Activated CD4-positive, alpha-beta memory T cell treated with anti-CD3 and anti-CD28 coated beads for 36 hours (primary cell): ENCODE measurements around the gene MADCAM1. TPM values are rescaled to one million over a fixed set of nuclear protein-coding genes. Genes with fewer than 3 reads are reported as not detected.

ENCODE experiments used
- CTCF ChIA-PET: fragments of 350-600 bp; sonication (Branson Sonifier 250); formaldehyde crosslinking; loops from one replicate; lab custom pipeline; 2021; ENCODE audit warnings: antibody characterized with exemption, inconsistent platforms; lab: Charles Lee
- POLR2A ChIA-PET: fragments of 350-600 bp; sonication (Branson Sonifier 250); formaldehyde crosslinking; loops from one replicate; lab custom pipeline; 2021; ENCODE audit warnings: antibody characterized with exemption; lab: Charles Lee
- DNase-seq: peaks from one replicate; pipeline ENCODE4 v3.0.0-alpha.2; 2020
- H3K27ac Mint-ChIP-seq: one replicate; pipeline ENCODE4 v1.8.0; 2021; ENCODE audit warnings: mixed read lengths
- H3K27me3 Mint-ChIP-seq: one replicate; pipeline ENCODE4 v1.8.0; 2021; ENCODE audit warnings: mixed read lengths
- H3K36me3 Mint-ChIP-seq: one replicate; pipeline ENCODE4 v1.8.0; 2021; ENCODE audit warnings: mixed read lengths
- H3K4me1 Mint-ChIP-seq: one replicate; pipeline ENCODE4 v1.8.0; 2021; ENCODE audit warnings: low read depth, mixed read lengths
- H3K4me3 Mint-ChIP-seq: one replicate; pipeline ENCODE4 v1.8.0; 2021; ENCODE audit warnings: mild to moderate bottlenecking, mixed read lengths
- H3K9me3 Mint-ChIP-seq: one replicate; pipeline ENCODE4 v1.8.0; 2021; ENCODE audit warnings: mixed read lengths
- intact Hi-C: fragments of 100-400 bp; cut with micrococcal nuclease; formaldehyde crosslinking; loops from one replicate; pipeline ENCODE4 v1.15.1; 2023
- total RNA-seq, 2 experiments: library from RNA; stranded (reverse); gene quantifications; one replicate each; pipeline ENCODE4 v1.2.3, GENCODE V29; 2021

MADCAM1 gene
- total RNA-seq, 2 experiments from 2014 or later = 0.22 to 0.36 TPM

DNA sequence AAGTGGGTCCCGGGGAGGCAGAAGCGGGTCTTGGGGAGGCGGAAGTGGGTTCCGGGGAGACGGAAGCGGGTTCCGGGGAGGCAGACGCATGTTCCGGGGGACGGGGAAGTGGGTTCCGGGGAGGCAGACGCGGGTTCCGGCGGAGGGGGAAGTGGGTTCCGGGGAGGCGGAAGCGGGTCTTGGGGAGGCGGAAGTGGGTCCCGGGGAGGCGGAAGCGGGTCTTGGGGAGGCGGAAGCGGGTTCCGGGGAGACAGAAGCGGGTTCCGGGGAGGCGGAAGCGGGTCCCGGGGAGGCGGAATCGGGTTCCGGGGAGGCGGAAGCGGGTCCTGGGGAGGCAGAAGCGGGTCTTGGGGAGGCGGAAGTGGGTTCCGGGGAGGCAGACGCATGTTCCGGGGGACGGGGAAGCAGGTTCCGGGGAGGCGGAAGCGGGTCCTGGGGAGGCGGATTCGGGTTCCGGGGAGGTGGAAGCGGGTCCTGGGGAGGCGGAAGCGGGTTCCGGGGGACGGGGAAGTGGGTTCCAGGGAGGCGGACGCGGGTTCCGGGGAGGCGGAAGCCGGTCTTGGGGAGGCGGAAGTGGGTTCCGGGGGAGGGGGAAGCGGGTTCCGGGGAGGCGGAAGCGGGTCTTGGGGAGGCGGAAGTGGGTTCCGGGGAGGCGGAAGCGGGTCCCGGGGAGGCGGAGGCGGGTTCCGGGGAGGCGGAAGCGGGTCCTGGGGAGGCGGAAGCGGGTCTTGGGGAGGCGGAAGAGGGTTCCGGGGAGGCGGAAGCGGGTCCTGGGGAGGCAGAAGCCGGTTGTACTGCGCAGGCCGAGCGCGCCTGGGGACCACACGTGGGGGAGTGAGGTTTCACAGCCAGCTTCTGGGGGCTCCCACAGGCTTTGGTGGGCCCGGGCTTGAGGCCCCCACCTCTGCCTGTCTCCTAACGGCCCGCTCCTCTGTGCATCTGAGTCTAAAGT, 37.9 kb upstream of the MADCAM1 start:
- Mint-ChIP-seq H3K27me3 (peaks cover 21% of the 10 kb centered on the region), H3K27ac (no peak overlapping the region), H3K36me3 (no peaks in the 10 kb centered on the region), H3K4me1 (peaks cover 7% of the 10 kb centered on the region), H3K4me3 (no peak overlapping the region), H3K9me3 (no peaks in the 10 kb centered on the region)
- ChIA-PET CTCF (no interaction called here), POLR2A (no interaction called here)
- DNase-seq = no peak
- intact Hi-C loops = no loop called here

DNA sequence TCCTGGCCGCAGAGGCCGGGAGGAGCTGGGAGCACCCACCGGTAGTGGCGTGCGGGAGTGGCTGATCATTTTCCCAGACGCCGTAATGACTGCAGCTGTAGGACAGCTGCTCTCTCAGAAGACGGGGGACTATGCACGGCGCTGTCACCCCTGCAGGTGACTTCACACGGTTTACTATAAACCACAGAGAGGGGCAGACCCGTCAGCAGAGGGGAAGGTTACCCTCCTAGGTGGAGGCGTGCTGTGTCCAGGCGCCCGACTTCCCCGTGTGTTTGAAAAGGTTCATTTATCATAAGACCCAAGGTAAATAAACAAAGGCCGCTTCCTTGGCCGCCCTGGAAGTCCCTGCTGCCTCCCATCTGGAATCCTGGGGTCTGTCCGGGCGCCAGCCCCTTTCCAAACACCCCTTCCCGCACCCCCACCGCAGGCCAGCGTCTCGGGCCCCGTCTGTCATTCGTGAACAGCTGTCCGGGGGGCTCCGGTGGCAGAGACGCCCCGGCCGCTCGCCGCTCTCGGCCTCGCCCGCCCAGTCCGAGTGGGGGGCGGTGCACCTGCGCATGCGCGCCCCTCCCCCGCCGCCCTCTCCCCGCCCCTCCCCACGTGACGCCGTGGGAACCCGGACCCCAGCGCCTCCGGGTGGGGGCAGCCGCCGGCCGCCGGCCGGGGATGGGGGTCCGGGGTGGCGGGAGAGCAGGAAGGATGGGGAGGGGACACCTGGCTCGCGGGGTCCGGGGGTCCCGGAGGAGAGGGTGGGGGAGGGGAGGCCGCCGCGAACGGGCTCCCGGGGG, 36.4 kb upstream of the MADCAM1 start:
- peak overlapping the region; percentile 41 for H3K4me3 Mint-ChIP-seq
- H3K27me3 Mint-ChIP-seq = peaks cover 21% of the 10 kb centered on the region
- DNase-seq = peak; percentile 22
- POLR2A ChIA-PET = no interaction called here
- H3K4me1 Mint-ChIP-seq = peaks cover 7% of the 10 kb centered on the region
- intact Hi-C loops = no loop called here
- CTCF ChIA-PET = no interaction called here
- no peaks in the 10 kb centered on the region for H3K9me3 Mint-ChIP-seq
- H3K36me3 Mint-ChIP-seq = no peaks in the 10 kb centered on the region
- H3K27ac Mint-ChIP-seq = no peak overlapping the region

GRCh38 chr19:460877-461720, 35.2 kb upstream of the MADCAM1 start, which contains the start of gene SHC2:
Gene SHC2, minus strand, starts transcription at chr19:461033. Its CDS starts 37 bp downstream, at chr19:460996.
- POLR2A ChIA-PET = no interaction called here
- peak within 1 kb of the TSS; percentile 41 for H3K4me3 Mint-ChIP-seq
- H3K4me1 Mint-ChIP-seq = peaks cover 7% of the 10 kb centered on the region
- H3K36me3 Mint-ChIP-seq = no peaks in the 10 kb centered on the region
- no peak for DNase-seq
- CTCF ChIA-PET = no interaction called here
- H3K27ac Mint-ChIP-seq = no peak within 1 kb of the TSS
- intact Hi-C loops = no loop called here
- H3K9me3 Mint-ChIP-seq = no peaks in the 10 kb centered on the region
- H3K27me3 Mint-ChIP-seq = peaks cover 21% of the 10 kb centered on the region

DNA sequence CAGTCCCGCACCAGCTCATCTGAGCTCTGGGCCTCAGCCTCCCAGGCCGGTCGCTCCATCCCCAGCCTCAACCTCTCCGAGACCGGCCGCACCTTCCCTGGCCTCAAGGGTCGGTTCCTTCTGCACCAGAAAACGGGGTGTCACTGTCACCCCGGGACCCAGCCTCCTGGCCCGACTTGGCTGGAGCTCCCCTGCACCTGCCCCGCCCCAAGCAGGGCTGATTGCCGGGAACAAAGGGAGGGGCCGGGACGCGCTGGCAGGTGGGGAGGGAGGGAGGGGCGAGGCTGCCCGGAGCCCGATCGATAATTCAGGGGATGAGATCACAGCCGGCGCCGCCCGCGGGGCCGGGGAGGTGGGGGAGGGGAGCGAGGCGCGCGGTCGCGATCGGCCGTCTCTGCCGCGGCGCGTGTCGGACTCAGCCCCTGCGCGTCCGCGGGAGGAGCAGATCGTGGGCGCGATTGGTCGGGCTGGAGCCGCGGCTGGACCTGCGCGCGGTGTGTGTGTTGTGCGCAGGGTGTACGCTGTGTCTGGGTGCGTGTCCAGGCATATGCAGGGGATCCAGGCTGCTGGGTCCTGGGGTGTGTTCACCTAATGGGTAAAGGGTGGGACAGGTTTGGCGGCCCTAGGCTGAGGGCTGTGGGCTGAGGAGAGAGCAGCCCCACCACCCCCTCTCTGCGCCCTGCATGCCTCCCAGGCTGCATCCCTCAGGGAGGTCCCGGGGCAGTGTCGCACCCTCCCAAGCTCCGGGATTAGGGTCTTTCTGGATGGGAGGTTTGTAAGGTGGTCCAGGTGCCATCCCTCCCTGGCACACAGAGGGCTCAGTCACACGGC, 34.4 kb upstream of the MADCAM1 start:
- peaks cover 7% of the 10 kb centered on the region for H3K4me1 Mint-ChIP-seq
- peaks cover 21% of the 10 kb centered on the region for H3K27me3 Mint-ChIP-seq
- no peaks in the 10 kb centered on the region for H3K9me3 Mint-ChIP-seq
- DNase-seq = peak; percentile 16
- intact Hi-C loops = no loop called here
- peak overlapping the region; percentile 39 for H3K4me3 Mint-ChIP-seq
- H3K36me3 Mint-ChIP-seq = no peaks in the 10 kb centered on the region
- no peak overlapping the region for H3K27ac Mint-ChIP-seq
- ChIA-PET POLR2A (no interaction called here), CTCF (no interaction called here)

DNA sequence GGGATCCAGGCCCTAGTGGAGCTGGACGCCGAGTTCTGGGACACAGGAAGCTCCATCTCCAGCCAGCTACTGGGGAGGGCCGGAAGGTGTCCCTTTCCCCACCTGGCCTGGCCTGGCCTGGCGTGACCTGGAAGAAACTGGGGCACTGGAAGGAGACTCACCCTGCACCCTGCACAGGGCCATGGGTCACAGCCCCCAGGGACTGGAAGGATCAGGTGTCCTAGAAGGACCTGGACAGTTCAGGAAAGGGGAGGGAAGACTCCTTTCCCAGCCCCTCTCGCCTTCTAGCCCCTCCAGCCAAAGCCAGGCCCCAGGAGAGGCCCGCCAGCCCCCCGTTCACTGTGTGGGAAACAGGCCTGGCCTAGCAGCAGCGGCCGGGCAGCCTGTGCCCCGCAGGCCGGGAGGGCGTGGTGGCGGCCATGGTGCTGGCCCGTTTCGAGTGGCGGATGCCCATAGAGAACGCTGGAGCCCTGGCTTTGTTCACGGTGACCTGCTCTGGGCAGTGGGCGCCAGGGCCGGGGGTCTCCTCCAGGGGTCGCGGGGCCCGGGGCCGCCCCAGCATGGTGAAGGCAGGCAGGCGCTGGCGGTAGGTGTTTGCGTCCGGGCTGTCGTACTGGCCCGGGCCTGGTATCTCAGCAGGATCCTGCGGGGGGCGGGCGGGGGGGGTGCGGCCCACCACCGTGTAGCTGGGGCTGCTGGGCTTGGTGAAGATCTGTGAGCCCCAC, 32.6 kb upstream of the MADCAM1 start:
- Mint-ChIP-seq H3K4me3 (no peak overlapping the region), H3K9me3 (no peaks in the 10 kb centered on the region), H3K36me3 (no peaks in the 10 kb centered on the region), H3K4me1 (peaks cover 7% of the 10 kb centered on the region), H3K27me3 (peaks cover 17% of the 10 kb centered on the region), H3K27ac (no peak overlapping the region)
- no peak for DNase-seq
- ChIA-PET POLR2A (no interaction called here), CTCF (no interaction called here)
- intact Hi-C loops = no loop called here

DNA sequence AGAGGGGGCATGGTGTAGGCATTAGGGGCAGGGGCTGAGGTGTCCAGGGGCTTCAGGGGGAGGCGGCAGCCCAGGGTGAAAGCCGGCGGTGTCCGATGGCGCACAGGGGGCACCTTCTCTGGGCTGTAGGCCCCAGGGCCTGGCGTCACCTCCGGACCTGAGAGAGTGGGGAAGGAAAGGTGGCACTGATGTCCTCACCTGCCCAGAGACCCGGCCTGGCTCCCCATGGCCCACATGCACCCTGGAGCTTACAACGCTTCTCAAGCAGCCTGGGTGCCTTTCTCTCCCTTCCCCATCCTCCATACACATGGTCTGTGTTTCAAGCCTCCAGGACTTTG, 32.1 kb upstream of the MADCAM1 start:
- Mint-ChIP-seq H3K27ac (no peak overlapping the region), H3K4me3 (no peak overlapping the region), H3K36me3 (no peaks in the 10 kb centered on the region), H3K4me1 (peaks cover 7% of the 10 kb centered on the region), H3K27me3 (peaks cover 17% of the 10 kb centered on the region), H3K9me3 (no peaks in the 10 kb centered on the region)
- no peak for DNase-seq
- intact Hi-C loops = no loop called here
- ChIA-PET CTCF (no interaction called here), POLR2A (no interaction called here)

- ChIA-PET POLR2A (no interaction called here), CTCF (no interaction called here)
- Mint-ChIP-seq H3K27ac (no peak overlapping the region), H3K4me3 (no peak overlapping the region), H3K9me3 (no peaks in the 10 kb centered on the region), H3K36me3 (no peaks in the 10 kb centered on the region), H3K27me3 (peaks cover 11% of the 10 kb centered on the region), H3K4me1 (peaks cover 2% of the 10 kb centered on the region)
- DNase-seq = no peak
- intact Hi-C loops = no loop called here
These were observed 31.1 kb upstream of the MADCAM1 start for GRCh38 chr19:465056-465816.

DNA sequence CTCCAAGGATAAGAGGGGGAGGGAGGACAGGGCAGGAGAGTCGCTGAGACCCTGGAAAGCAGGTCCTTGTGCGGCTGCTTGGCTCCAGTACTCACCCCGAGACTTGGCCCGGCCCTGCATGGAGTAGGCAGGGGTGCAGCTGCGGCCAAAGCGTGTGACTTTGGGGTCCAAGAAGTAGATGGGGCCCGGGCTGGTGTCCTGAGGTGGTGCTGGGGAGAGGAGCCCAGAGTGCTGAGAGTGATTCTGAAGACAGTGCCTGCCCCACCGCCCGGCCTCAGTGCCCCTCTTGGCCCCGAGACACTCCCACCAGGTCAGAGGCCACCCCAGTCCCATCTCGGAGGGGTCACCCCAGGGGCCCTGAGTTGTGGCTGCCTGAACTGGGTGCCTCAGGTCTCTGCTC, 28.7 kb upstream of the MADCAM1 start:
- H3K27me3 Mint-ChIP-seq = peaks cover 3% of the 10 kb centered on the region
- ChIA-PET CTCF (no interaction called here), POLR2A (no interaction called here)
- no peak overlapping the region for H3K27ac Mint-ChIP-seq
- intact Hi-C loops = no loop called here
- no peaks in the 10 kb centered on the region for H3K9me3 Mint-ChIP-seq
- H3K4me1 Mint-ChIP-seq = no peaks in the 10 kb centered on the region
- no peak overlapping the region for H3K4me3 Mint-ChIP-seq
- no peaks in the 10 kb centered on the region for H3K36me3 Mint-ChIP-seq
- no peak for DNase-seq

DNA sequence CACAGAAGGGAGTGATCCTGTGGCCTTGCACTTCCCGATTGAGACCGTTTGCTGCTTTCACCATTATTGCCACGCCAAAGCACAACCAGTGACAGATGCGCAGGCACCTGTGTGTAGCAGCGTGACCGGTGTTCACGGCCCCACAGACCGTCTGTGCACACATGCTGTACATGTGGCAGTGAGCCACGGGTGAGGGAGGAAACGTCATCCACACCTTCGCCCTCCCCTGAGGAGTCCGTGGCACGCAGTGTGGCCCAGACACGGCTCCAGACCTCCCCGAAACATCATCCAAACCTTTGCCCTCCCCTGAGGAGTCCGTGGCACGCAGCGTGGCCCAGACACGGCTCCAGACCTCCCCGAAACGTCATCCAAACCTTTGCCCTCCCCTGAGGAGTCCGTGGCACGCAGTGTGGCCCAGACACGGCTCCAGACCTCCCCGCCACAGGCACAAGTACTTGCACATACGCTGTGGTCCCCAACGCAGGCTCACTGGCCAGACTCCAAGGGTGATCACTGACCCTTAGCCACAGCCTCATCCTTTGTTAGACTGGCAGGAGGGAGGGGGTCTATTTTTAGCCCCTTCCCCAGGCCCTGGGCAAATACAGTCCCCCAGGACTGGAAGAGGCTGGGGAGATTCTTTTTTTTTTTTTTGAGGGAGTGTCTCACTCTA, 27.6 kb upstream of the MADCAM1 start:
- H3K9me3 Mint-ChIP-seq = no peaks in the 10 kb centered on the region
- H3K27me3 Mint-ChIP-seq = no peaks in the 10 kb centered on the region
- H3K27ac Mint-ChIP-seq = no peak overlapping the region
- intact Hi-C loops = no loop called here
- no peaks in the 10 kb centered on the region for H3K36me3 Mint-ChIP-seq
- H3K4me3 Mint-ChIP-seq = no peak overlapping the region
- POLR2A ChIA-PET = no interaction called here
- no peaks in the 10 kb centered on the region for H3K4me1 Mint-ChIP-seq
- CTCF ChIA-PET = no interaction called here
- no peak for DNase-seq

DNA sequence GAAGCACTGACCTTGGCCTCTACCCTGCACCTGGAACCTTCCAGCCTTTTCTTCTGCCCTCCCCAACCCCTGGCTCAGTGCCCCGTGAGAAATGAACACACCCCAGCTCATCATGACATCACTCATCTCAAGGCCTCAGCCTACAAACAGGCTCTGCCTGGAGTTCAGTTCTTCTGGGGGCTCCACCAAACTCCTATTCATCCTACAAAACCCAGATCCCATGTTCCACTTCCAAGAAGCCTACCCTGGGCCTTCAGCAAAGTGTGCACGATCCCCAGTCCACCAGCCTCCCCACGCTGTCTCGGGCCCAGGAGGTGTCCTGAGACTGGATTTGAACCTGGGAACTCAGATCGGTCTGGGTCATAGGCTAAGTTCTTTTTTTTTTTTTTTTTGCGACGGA, 26.5 kb upstream of the MADCAM1 start:
- no peak for DNase-seq
- intact Hi-C loops = no loop called here
- ChIA-PET POLR2A (no interaction called here), CTCF (no interaction called here)
- Mint-ChIP-seq H3K27ac (no peak overlapping the region), H3K9me3 (no peaks in the 10 kb centered on the region), H3K4me1 (no peaks in the 10 kb centered on the region), H3K36me3 (no peaks in the 10 kb centered on the region), H3K4me3 (no peak overlapping the region), H3K27me3 (no peaks in the 10 kb centered on the region)
